ENCODE measurements around the gene RIMKLB. TPM values are rescaled to one million over a fixed set of nuclear protein-coding genes. Genes with fewer than 3 reads are reported as not detected.
"Not testable (repeated sequence)": the region's sequence is repeated elsewhere in the genome, so short reads cannot be mapped to it uniquely, and the experiment has no call there.

The RIMKLB gene
- total and polyA plus RNA-seq, 3 donors from 2014 or later, result 101 to 141 (median 123) TPM

DNA sequence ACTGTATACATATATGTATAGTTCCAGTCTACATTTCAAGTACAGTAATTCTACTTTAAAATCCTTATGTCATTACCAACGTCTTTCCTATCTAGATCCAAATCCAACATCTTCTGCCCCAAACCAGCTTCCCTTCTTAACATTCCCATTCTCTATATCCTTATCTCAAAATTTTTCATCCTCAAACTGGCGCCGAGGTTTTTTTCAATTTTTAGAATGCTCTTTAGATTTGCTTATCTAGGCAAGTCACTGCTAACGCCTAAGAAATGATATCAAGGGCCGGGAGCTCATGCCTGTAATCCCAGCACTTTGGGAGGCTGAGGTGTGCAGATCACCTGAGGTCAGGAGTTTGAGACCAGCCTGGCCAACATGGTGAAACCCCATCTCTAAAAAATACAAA lies 48.3 kb downstream of the RIMKLB start:
- TF ChIP-seq POLR2A (IDR thresholded peaks at IDR 0.05), result no peak
- TF ChIP-seq, protein P1, sequence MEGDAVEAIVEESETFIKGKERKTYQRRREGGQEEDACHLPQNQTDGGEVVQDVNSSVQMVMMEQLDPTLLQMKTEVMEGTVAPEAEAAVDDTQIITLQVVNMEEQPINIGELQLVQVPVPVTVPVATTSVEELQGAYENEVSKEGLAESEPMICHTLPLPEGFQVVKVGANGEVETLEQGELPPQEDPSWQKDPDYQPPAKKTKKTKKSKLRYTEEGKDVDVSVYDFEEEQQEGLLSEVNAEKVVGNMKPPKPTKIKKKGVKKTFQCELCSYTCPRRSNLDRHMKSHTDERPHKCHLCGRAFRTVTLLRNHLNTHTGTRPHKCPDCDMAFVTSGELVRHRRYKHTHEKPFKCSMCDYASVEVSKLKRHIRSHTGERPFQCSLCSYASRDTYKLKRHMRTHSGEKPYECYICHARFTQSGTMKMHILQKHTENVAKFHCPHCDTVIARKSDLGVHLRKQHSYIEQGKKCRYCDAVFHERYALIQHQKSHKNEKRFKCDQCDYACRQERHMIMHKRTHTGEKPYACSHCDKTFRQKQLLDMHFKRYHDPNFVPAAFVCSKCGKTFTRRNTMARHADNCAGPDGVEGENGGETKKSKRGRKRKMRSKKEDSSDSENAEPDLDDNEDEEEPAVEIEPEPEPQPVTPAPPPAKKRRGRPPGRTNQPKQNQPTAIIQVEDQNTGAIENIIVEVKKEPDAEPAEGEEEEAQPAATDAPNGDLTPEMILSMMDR (IDR thresholded peaks at IDR 0.05), result no peak
- Histone ChIP-seq H3K9me3 (no peaks in the 10 kb centered on the region), H3K36me3 (ENCODE audit: low read depth, missing control alignments) (no peaks in the 10 kb centered on the region), H3K27me3 (no peaks in the 10 kb centered on the region), H3K27ac (no peak overlapping the region), H3K4me3 (no peak overlapping the region), H3K4me1 (no peaks in the 10 kb centered on the region)
- WGBS, 2 donors, result 79 to 81% methylated on average over 5 of the region's 5 CpGs
- intact Hi-C loops (cut with DNase I; ENCODE audit: low total_unique reads), result no loop called here
- no peak for DNase-seq

DNA sequence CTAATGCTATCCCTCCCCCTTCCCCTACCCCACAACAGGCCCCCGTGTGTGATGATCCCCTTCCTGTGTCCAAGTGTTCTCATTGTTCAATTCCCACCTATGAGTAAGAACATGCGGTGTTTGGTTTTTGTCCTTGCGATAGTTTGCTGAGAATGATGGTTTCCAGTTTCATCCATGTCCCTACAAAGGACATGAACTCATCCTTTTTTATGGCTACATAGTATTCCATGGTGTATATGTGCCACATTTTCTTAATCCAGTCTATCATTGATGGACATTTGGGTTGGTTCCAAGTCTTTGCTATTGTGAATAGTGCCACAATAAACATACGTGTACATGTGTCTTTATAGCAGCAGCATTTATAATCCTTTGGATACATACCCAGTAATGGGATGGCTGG lies 62.3 kb downstream of the RIMKLB start:
- H3K36me3 ChIP-seq (ENCODE audit: low read depth, missing control alignments); H3K4me1 ChIP-seq; H3K4me3 ChIP-seq; H3K9me3 ChIP-seq; H3K27ac ChIP-seq; H3K27me3 ChIP-seq; DNase-seq; intact Hi-C loops (cut with DNase I; ENCODE audit: low total_unique reads): not testable (repeated sequence)
- WGBS, 2 donors, result 92 to 96% methylated on average over 4 of the region's 4 CpGs

DNA sequence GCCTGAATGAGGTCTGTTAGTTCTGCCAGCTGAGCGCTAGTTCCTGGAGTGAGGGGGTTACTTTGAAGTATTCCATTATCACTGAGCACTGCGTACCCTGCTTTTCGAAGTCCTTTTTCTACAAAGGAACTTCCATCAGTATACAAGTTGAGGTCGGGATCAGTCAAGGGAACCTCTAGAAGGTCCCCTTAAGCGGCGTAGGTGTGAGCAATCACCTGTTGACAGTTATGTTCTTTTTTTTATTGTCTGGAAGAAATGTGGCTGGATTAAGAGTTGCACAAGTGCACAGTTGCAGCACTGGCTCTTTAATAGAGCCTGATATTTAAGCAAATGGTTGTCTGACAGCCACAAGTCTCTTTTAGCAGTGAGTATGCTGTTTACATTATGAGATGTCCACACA lies 64.9 kb downstream of the RIMKLB start:
- H3K4me3 ChIP-seq; DNase-seq; H3K9me3 ChIP-seq; H3K27me3 ChIP-seq; H3K4me1 ChIP-seq; intact Hi-C loops (cut with DNase I; ENCODE audit: low total_unique reads); H3K27ac ChIP-seq; H3K36me3 ChIP-seq (ENCODE audit: low read depth, missing control alignments): not testable (repeated sequence)
- WGBS, 2 donors, result 97 to 98% methylated on average over 6 of the region's 6 CpGs

DNA sequence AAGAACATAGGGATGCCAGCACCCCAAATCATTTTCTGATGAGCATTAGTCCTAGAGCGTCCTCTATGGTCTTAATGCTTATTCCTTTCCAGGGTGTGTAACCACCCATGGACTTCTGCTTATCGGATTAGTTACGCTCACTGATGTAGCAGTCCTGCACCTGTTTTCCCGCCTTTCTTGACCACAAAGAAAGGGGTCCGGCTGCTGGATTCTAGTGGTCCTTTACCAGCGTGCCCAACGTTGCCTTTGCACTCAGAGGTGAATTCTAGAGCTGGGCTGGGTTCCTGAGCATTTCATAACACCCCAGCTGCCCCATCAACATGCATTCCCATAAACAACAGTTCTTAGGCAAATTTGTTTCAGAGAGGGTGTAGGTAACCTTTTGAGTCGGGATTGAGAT lies 68.3 kb downstream of the RIMKLB start:
- H3K27me3 ChIP-seq; intact Hi-C loops (cut with DNase I; ENCODE audit: low total_unique reads); H3K9me3 ChIP-seq; H3K4me1 ChIP-seq; H3K4me3 ChIP-seq; DNase-seq; H3K36me3 ChIP-seq (ENCODE audit: low read depth, missing control alignments); H3K27ac ChIP-seq: not testable (repeated sequence)
- WGBS, 2 donors, result 93 to 99% methylated on average over 8 of the region's 8 CpGs

DNA sequence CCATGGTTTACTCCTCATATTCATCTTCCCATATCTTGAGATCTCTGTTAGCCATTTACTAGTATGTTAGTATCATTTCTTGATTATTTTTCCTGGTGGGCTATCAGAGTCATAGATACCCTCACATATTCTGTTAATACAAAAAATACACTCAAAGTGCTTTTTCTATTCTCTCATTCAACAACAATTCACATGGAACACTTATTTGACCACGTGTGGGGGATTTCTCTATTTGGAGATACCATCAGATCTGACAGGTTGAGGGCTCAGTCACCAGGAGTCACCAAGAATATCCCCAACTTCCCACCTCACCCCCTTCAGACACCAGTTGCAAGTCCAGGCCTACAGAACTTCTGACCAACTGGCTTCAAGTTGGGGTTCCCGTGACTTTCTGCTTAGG lies 72.7 kb downstream of the RIMKLB start:
- WGBS, 2 donors, result 90 to 95% methylated on average over 2 of the region's 2 CpGs
- no peaks in the 10 kb centered on the region for H3K9me3 ChIP-seq
- no peak overlapping the region for H3K4me3 ChIP-seq
- TF ChIP-seq, protein P1 (IDR thresholded peaks at IDR 0.05), result no peak
- TF ChIP-seq POLR2A (IDR thresholded peaks at IDR 0.05), result no peak
- H3K4me1 ChIP-seq, result peaks cover 4% of the 10 kb centered on the region
- no peaks in the 10 kb centered on the region for H3K27me3 ChIP-seq
- intact Hi-C loops (cut with DNase I; ENCODE audit: low total_unique reads), result no loop called here
- DNase-seq, result no peak
- no peak overlapping the region for H3K27ac ChIP-seq
- no peaks in the 10 kb centered on the region for H3K36me3 ChIP-seq (ENCODE audit: low read depth, missing control alignments)

DNA sequence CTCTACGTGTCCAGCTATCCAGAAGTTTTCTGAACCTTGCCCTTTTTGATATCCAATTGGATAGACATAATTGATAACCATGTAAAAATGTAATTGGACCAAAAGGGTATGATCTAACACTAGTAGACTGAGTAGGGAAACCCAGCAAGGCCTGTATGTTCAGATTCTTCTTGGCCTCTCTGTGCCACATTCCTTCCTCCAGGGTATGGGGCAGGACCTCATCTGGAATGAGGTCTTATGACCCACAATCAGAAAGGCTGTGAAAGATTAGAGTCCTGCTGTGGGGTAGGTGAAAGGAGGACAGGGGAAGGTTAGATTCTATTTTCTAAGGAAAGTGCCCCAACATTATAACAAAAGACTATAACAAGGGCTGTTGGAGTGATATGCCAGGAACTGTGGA lies 73.3 kb downstream of the RIMKLB start:
- 90 to 97% methylated on average over 1 of the region's 1 CpG for WGBS, 2 donors
- TF ChIP-seq, protein P1 (IDR thresholded peaks at IDR 0.05), result no peak
- TF ChIP-seq POLR2A (IDR thresholded peaks at IDR 0.05), result no peak
- intact Hi-C loops (cut with DNase I; ENCODE audit: low total_unique reads), result no loop called here
- H3K36me3 ChIP-seq (ENCODE audit: low read depth, missing control alignments), result no peaks in the 10 kb centered on the region
- DNase-seq, result no peak
- no peak overlapping the region for H3K4me3 ChIP-seq
- H3K4me1 ChIP-seq, result peaks cover 4% of the 10 kb centered on the region
- no peak overlapping the region for H3K27ac ChIP-seq
- no peaks in the 10 kb centered on the region for H3K27me3 ChIP-seq
- H3K9me3 ChIP-seq, result no peaks in the 10 kb centered on the region

Measured in testis (tissue), 3 donors.